CD4-positive, alpha-beta T cell treated with Interleukin-6 for 4 hours (primary cell): ENCODE results near the gene UFSP1.
A peak's percentile ranks its signal among the peaks of the same experiment; 100 is the strongest.

ENCODE experiments used
- DNase-seq: peaks from one replicate; pipeline ENCODE4 v3.0.0-alpha.2; 2020; ENCODE audit warnings: mixed read lengths

Gene UFSP1

GRCh38 chr7:100894860-100895700, 5.6 kb upstream of the UFSP1 start:
- peak; percentile 65 for DNase-seq

- no peak for DNase-seq
Observed at GRCh38 chr7:100893910-100894721, 4.6 kb upstream of the UFSP1 start.

GRCh38 chr7:100893318-100893895, 3.9 kb upstream of the UFSP1 start:
- no peak for DNase-seq

- no peak for DNase-seq
Observed at GRCh38 chr7:100892364-100893317, 3.1 kb upstream of the UFSP1 start.

GRCh38 chr7:100891568-100892247, 2.2 kb upstream of the UFSP1 start:
- no peak for DNase-seq

DNA sequence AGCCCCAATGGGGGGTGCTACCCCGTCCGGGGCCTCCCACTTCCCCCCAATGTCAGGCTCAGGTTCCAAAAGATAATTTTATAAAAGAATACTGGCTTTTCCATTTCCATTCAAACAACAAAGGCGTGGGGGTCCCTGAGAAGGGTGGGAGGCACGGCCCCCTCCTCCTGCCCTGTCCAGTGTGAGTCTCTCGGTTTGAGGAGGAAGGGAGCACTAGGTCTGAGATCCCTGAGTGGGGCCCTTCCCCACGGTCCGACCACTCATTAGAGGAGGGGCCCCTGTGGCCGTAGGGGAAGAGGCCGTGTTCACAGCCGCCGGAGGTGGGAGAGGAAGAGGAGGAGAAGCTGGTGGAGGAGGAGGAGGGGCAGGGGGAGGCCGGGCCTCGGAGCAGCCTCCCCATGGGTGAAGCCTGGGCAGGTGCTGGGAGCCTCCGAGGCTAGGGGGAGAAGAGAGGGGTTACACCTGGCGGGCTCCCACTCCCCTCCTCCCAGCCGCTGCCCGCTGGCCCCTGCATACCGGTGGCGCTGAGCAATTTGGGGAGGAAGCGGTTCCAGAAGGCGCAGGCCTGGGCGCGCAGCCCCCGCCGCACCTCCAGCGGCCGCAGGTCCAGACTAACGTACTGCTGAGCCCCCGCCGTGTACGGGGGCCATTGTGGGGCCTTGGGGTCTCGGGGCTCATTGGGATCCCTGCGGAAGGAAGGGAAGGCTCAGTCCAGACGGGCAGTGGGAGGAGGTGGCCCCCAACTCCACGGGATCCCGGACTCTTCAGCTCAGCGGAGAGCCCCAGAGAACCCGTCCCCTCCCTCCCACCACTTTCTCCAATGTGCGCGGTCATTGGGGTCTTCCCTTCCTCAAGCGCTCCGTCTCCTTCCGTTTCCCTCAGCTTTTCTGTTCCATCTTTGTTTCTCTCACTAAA, 1.4 kb upstream of the UFSP1 start:
- no peak for DNase-seq

DNA sequence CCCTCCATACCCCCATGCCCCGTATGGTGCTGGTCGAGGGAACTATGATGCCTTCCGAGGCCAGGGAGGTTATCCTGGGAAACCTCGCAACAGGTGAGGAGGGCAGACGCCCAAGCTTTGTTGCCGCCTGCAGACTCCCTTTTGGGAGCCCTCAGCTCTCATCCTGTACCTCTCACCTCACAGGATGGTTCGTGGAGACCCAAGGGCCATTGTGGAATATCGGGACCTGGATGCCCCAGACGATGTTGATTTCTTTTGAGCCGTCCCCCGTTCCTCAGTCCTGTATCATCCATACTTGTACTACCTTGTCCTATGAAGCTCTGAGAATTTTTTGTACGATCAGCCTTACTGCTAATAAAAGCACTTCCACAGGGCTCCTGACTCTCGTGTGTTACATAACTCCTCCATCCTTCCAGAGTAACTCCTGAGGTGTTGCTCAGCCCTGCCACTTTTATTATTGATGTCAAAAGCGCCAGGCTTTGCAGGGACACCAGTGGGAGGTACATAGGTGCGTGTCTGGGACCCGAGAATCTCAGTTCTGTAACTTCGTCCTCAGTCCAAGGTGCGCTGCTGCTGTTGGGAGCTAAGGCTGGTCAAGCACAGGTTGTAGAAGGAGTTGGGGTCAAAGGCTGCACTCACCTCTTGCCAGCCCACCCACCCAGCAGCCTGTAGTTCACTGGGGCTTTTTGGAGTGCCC, 1.1 kb downstream of the UFSP1 start:
- no peak for DNase-seq

DNA sequence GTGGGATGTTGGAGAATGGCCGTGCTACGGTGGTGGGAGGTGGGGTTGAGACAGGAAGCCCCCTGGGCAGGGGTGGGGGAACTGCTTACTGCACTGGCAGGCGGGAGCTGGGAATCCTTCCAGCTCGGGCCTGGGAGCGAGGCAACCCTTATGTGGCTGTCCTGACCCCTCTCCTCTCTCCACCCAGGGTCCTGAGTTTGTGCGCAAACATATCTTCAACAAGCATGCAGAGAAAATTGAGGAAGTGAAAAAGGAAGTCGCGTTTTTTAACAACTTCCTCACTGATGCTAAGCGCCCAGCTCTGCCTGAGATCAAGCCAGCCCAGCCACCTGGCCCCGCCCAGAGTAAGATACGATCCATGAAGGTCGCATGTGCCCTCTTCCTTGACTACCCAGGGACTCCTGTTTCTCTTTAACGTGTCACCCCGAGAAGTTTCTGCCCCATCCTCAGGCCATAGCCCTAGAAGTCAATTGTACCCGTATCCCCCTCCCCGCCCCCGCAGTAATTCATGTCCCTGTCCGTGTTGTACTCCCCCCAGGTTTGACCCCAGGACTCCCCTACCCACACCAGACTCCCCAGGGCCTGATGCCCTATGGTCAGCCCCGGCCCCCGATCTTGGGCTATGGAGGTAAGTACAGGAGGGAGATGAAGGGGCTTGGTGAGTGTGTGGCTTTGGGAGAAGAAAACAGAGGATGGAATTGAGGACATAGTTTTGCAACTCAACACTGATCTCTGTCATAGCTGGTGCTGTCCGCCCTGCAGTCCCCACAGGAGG, 1.8 kb downstream of the UFSP1 start:
- DNase-seq = peak; percentile 74

DNA sequence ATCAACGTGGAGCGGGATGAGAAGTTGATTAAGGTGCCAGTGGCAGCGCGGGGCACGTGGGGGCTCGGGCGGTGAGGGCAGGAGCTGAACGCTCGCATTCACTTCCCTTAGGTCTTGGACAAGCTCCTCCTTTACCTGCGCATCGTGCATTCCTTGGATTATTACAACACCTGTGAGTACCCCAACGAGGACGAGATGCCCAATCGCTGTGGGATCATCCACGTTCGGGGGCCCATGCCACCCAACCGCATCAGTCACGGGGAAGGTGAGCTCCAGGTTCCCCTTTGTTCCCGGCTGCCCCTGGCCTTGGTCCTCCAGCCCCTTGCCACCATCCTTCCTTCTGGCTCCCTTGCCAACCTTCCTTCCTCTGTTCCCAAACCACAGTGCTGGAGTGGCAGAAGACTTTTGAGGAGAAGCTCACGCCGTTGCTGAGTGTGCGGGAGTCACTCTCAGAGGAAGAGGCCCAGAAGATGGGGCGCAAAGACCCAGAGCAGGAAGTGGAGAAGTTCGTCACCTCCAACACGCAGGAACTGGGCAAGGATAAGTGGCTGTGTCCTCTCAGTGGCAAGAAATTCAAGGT, 2.5 kb downstream of the UFSP1 start:
- DNase-seq = peak; percentile 28

DNA sequence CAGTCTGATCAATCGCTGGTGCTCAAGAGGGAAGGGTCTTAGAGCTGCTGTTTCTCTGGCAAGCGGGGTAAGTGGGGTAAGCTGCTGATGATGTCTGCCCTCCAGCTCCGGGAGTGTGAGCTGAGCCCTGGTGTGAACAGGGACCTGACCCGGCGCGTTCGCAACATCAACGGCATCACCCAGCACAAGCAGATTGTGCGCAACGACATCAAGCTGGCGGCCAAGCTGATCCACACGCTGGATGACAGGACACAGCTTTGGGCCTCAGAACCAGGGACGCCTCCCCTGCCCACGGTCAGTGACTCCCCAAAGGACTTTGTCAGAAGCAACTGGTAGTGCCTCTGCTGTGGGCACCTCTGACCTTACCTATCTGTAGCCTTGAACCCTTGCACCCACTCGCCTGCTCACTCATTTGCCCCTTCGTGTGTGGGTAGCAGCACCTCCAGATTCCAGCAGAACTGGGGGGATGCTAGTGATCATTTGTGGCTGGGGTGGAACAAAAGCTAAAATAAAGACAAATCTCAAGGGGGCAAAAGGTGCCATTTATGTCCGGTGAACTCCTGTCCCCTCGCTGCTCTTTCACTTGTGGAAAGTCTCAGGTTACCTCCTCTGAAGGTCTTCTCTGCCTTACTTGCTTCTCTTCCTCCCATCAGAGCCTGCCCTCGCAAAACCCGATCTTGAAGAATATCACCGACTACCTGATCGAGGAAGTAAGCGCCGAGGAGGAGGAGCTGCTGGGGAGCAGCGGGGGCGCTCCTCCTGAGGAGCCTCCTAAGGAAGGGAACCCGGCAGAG, 3.2 kb downstream of the UFSP1 start:
- no peak for DNase-seq

DNA sequence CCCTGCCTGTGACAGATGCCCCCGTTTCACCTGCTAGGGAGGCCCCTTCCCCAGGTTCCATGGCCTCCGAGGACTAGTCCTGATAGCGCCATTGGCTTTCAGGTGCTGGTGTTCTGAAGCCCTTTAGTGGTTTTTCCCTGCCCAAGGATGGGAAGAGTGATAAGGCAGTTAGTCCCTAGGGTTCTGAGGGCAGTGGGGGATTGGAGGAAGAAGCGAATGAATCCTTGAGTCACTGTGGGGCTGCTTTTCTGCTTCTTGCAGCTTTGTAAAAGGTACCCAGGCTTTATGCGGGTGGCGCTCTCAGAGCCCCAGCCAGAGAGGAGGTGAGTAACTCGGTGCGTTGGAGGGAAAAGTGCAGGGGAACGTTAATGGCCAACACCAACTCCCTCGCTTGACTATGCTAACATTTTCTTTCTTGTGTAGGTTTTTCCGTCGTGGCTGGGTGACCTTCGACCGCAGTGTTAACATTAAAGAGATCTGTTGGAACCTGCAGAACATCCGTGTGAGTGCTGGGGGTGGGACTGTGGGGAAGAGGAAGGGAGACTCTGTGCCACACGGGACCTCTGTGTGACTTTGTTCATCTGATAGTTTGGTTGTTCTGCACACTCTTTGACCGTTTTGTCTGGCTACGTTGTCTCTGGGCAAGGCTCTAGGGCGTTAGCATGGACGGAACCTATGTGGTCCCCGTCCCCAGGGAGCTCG, 3.9 kb downstream of the UFSP1 start:
- DNase-seq = no peak

GRCh38 chr7:100884736-100885439, 4.6 kb downstream of the UFSP1 start:
- peak; percentile 49 for DNase-seq

- no peak for DNase-seq
Observed at GRCh38 chr7:100882785-100883526, 6.6 kb downstream of the UFSP1 start.

GRCh38 chr7:100882201-100882600, 7.3 kb downstream of the UFSP1 start:
- no peak for DNase-seq

DNA sequence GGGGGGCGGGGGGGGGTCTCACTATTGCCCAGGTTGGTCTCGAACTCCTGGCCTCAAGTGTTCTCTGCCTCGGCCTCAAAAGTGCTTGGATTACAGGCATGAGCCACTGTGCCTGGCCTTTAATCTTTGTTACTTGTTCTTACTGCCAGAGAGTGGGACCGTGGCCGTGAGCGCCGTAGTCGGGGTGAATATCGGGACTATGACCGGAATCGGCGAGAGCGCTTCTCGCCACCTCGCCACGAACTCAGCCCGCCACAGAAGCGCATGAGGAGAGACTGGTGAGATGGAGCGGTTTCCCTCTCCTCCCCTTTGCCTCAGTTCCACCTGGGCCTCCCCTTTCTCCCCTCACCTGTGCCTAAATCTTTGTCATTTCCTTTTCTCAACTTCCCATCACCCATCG, 8.4 kb downstream of the UFSP1 start:
- DNase-seq = no peak

- DNase-seq = no peak
Observed at GRCh38 chr7:100880645-100881044, 8.9 kb downstream of the UFSP1 start.
